GM19455 (cell line): ENCODE measurements around the gene FZD10.

ENCODE experiments used
- ATAC-seq: cut with Tn5 transposase; IDR thresholded peaks from one replicate; pipeline ENCODE4 v1.9.1; 2021; ENCODE audit not compliant: unreplicated experiment

FZD10 gene

GRCh38 chr12:130204541-130204953, 42.3 kb downstream of the FZD10 start:
- no peak for ATAC-seq

GRCh38 chr12:130205495-130205894, 43.2 kb downstream of the FZD10 start:
- no peak for ATAC-seq

- ATAC-seq, result no peak
Observed at GRCh38 chr12:130212384-130212989, 50.2 kb downstream of the FZD10 start.

- no peak for ATAC-seq
Observed at GRCh38 chr12:130213249-130213648, 51.0 kb downstream of the FZD10 start.

GRCh38 chr12:130214686-130215395, 52.6 kb downstream of the FZD10 start:
- ATAC-seq, result no peak
